ENCODE results near the gene SPNS3.

Gene SPNS3

DNA sequence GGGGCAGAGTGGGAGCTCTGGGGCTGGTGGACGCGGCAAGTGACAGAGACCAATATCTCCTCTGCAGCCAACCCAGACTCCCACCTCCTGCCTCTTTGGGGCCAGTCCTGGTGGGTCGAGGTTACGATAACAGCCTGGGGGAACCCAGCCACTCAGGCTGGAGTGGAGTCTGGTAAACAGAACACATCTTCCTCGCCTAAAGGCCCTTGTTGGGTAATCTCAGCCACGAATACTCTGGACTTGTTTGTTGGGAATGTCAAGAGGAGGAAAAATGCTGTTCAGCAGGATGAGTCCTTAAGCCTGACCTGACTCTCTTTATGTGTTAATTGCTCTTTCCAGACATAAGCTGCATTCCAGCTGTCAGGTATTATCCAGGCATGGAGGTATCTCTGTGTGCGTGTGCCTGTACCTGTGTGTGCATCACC, 56.9 kb downstream of the SPNS3 start:
- DNase-seq, result no peak

DNA sequence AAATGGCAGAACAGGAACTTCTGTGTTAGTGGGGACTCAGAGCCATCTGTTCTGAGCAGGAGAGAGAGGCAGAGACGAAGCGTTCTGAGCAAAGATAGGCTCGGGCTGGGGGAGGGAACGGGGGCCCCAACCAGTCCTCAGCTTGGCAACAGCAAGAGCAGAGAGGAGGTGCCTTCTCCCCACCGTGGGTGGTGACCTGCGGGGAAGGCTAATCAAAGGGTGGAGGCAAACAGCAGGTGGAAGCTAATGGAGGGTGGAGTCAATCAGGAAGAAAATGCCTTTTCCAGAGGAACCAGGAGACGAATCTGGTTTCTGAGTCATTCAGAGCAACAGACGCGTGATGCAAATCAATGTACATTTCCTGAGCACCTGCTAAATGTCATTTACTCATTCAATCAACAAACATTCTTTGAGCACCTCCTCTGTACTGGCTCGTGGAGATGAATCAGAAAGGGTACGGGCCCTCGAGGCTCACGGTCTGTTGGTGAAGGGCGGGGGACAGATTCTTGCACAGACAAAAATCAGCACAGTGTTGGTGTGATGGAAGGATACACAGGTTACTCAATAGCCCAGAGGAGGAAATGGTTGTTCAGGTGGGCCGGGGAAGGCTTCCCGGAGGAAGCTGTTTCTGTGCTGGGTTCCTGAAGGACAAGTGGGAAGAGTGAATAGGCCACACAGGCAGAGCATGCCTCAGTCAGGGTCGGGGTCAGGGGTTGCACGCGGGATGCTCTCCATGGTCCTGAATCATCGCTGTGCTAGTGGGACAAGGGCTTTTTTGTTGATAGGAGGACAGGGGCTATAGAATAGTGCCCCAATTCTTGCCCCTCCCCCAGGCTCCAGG, 59.2 kb downstream of the SPNS3 start:
- no peak for DNase-seq

DNA sequence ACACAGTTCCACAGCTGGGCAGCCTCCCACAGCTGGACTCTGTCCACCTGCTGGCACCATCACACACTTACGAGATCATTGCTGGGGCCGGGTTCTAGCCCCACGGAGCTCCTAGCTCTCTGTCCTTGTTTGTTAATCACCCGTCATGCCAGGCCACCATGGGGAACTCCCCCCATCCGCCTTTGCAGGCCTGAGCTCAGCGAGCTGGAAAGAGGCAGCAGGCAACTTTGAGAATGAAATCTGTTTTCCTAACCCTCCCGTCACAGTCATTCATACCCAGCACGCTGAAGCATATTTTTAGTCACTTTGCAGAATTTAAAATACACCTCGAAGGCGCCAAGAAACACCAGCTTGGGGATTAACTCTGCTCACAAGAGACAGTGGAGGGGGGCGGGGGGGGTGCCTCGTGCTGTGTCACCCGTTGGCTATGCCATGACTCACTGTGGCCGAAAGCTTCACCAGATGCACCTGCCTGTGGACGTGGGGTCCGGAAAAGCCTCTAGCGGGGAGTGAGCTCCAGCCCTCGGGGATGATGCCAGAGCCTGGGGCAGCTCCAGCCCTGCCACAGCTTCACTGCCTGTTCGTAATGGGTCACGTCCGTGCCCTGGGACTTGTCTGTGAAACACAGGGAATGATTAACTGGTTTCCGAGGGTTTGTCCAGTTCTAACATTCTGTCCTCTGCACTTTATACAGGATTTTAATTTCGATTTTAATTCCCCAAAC, 63.5 kb downstream of the SPNS3 start:
- DNase-seq, result no peak

DNA sequence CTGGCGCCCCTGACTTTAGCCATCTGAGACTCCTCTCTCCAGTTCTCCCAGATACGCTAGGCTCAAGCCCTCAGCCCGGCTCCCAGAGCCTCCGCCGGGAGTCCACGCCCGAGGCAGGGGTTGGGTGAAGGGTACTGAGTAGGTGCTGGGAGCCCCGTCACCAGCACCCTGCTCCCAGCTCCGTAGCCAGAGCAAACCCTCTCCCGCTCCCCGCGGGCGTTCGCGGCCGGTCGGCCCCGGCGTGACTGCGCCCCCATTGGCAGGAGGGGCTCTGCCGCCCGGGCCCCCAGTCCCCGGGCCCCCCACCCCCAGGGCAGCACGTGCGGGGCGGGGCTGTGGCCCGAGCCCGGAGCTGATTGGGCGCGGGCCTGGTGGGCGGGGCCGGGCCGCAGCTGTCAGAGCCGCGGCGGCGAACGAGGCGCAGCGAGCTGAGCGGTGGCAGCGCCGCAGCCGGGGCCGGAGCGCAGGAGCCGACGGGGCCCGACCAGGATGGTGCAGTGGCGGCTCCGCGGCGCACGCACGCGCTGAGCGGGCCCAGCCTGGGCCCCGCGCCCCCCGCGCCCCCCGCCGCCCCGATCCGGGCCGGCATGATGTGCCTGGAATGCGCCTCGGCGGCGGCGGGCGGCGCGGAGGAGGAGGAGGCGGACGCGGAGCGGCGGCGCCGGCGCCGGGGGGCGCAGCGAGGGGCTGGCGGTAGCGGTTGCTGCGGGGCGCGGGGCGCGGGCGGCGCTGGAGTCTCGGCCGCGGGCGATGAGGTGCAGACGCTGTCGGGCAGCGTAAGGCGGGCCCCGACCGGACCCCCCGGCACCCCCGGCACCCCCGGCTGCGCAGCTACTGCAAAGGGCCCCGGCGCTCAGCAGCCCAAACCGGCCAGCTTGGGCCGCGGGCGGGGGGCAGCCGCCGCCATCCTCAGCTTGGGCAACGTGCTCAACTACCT, 65.0 kb downstream of the SPNS3 start, which contains the start of gene SPNS2:
SPNS2 (plus strand) TSS at position 421 of the 937 bp plus-strand sequence; CDS start at position 588, 167 bp downstream.
- DNase-seq, result peak; percentile 64 to 72

DNA sequence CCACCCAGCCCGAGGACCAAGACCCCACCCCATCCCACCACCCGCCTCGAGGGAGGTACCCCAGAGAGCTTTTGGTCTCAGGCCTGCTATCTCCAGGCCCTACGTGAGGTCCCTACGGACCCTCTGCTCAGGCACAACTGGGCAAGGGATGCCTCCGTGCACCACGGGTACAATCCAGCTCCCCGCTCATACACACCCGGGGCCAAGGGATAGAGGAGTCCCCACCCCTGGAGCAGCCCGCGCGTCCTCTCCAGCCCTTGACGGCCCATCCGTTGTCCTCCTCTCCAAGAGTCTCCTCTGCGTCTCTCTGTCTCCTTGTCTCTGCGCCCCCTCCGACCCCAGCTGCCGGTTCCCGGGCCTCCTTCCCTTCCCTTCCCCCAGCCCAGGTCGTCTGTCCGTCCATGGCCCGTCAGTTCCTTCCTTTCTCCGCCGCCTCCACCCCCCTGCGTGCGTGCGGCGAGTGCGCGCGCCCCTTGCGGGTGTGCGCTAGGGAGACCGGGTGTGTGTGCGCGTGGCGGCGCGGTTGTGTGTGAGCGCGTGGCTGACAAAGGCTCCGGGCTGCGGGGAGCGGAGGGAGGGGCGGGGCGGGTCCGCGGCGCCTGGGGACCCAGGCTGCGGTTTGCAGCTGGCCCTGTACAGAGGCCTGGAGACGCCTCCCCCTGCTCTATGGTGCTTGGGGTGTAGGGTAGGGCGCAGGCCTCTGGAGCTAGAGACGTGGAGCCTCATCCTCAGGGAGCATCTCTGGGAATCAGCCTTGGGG, 65.9 kb downstream of the SPNS3 start:
- peak; percentile 16 to 32 for DNase-seq

DNA sequence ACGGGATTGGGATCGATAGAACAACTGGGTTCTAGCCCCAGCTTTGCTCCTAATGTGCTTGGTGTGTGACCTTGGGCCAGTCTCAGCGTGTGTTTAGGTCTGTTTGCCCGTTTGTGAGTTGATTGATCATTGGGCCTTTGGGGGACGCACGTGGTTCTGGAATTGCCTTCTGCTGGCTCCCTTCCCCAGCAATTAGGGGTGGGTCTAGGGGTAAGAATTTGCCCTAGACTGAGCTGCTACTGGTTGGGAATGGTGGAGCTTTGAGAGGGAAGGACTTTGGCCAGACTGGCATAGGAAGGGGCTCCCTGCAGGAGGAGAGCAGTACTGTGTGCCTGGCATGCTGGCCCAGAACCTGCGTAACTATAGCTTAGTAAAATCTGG, 66.4 kb downstream of the SPNS3 start:
- DNase-seq, result no peak

DNA sequence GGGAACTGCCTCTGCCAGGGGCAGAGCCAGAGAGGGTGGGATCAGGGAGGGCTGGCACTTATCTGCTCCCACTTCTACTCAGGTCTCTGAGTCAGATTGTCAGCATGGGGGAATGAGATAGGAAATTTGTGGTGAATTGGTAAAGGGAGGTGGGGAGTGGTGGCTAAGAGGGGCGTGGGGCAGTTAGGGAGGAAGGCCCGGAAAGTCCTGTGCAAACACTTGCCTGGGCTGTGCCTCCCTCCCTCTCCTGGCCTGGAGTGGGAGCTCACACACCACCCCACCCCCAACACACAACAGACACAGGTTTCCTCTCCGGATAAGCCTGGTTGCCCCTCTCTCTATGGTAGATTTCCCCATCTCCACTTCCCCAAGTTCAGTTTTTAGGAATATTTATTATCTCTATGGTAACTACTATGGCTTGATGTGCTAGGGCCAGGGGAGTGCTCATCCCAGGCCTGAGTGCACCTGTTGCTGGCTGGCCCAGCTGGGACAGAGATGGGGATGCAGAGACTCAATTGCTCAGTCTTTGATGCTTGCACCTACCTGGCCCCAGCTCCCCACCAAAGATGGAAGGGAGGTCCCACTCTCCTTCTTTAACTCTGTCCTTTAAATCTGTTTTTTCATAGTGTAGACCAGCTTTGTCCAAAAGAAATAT, 67.7 kb downstream of the SPNS3 start:
- no peak for DNase-seq

DNA sequence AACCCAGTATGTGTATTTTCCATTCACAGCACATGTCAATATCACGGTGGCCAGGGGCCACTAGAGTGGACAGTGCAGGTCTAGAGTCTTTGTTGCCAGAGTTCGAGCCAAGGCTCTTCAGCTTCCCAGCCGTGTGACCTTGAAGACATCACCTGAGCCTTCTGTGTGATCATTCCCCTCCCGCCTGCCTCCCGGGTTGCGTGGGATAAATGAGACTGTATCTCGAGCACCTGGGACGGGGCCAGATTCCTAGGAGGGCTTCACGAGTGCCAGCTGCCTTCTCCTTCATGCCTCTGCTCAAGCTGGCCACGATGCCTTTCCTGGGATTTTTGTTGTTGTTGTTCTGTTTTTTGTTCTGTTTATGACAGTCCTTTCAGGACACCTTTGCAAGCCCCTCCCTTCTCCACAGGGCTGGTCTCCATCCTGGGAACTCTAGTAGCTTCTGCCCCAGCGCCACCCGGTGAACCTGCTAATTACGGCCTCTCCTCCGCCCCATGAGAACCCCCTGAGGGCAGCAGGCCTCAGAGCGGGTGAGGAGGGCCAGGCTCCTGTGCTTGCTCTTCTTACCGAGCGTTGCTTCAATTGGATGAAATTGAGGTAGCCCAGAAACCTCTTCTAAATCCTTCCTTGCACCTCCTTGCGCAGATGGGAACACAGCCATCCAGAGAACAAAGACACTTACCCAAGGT, 68.9 kb downstream of the SPNS3 start:
- no peak for DNase-seq

DNA sequence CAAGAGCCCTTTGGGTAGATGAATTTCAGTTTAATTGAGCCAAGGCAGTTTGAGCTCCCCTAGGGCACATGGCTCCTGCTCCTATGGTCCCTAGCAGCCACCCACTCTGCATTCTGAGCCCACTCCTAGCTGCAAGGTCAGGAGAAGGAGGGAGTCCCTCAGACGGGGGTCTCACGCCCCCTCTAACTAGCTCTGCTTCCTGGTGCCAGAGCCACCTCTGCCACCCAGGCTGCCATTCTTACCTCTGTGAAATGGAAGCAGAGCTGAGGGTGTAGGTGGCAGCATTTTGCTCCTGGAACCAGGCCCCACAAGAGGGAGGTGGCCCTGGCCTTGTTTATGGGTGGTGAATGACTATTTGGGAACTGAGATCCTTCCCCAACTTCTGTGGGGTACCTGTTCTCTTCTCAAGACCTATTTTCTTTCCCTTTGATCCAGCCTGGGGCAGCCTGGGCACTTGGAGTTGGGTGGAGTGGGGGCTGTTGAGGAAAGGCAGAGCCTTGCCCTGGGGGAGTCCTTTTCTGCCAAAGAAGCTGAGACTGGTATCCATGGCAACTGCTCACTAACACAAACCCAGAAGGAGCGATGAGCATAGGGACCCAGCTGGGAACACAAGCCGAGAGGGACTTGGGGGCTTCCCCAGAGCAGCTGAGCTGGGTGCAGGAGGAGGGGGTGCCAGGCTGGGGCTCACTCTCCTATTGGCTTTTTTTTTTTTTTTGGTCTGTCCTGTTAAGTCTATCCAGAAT, 69.7 kb downstream of the SPNS3 start:
- DNase-seq, result no peak

DNA sequence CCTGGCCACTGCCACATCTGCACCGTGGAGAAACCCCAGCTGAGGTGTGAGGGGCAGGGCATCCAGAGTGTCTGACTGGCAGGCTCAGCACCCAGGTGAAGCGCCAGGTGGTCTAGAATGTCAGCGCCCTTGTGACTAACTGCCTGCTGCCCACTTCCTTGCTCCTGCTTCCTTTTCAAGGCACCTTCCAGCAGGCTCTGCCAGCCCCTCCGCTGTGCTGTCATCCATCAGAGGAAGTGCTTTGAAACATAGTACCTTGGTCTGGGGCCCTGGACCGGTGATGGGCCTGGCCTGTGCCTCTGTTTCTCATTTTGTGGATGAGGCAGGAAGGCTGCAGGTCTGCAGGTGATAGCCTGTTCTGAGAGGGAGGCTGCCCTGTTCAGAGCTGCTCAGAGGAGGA, 70.4 kb downstream of the SPNS3 start:
- no peak for DNase-seq

DNA sequence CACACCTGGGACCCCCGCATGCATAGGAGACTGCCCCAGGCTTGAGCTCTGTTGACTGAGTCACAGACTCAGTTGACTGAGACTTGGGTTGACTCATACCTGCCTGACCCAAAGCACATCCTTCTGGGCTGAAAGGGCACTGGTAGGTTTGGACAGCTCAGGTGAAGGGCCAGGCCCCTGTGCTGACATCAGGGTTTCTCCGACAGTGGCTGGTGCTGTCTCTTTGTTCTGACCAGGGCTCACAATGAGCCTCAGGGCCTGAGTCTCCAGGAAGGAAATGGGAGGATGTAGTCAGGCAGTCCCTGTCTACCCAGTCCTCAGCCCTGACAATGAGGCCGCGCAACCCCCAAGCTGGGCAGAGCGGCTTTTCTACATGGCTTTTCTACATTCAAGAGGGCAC, 71.4 kb downstream of the SPNS3 start:
- DNase-seq, result no peak

DNA sequence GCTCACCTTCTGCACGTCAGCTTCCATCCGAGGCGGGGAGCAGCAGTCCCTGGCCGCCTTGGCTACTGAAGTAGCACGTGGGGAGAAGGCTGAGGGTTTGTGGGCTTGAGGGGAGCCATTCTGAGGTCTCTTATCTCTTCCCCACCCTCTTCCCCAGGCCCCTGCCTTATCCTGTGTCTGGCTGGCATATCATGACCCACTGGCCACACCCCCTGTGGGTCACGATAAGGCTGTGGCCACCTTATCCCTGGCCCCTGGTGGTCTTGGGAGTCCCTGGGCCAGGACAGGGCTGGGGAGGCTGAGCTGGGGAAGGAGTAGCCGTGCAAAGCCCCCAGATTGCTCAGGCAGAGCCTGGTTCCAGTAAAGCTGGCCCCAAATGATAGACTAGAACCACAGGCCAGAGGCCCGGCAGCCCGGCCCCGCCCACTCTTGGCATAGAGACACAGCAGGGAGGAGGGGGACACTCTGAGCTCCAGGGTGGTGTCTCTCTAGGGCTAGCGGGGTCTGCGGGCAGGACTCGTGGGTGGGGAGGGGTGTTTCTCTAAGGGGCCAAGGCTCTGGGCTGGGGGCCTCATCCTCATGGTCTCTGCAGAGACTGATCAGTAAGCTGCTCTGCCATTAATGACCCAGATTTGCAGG, 72.6 kb downstream of the SPNS3 start:
- no peak for DNase-seq

DNA sequence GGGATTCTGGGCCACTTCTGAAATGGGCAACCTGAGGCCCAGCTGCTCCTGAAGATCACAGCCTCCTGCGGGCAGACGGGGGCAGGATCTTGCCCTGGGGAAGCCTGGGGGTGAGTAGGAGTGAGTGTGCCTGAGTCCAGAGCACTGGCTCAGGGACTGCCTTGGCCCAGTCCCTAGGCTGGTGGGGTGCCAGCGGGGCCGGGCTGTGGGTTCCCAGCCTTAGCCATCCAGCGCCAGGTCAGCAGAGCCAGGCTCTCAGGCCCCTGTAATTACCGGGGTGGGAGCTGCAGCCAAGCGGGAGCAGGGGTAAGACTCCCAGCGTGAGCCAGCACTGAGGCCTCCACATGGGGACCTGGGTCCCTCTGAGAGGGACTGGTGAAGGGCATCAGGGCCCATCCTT, 73.2 kb downstream of the SPNS3 start:
- no peak for DNase-seq

DNA sequence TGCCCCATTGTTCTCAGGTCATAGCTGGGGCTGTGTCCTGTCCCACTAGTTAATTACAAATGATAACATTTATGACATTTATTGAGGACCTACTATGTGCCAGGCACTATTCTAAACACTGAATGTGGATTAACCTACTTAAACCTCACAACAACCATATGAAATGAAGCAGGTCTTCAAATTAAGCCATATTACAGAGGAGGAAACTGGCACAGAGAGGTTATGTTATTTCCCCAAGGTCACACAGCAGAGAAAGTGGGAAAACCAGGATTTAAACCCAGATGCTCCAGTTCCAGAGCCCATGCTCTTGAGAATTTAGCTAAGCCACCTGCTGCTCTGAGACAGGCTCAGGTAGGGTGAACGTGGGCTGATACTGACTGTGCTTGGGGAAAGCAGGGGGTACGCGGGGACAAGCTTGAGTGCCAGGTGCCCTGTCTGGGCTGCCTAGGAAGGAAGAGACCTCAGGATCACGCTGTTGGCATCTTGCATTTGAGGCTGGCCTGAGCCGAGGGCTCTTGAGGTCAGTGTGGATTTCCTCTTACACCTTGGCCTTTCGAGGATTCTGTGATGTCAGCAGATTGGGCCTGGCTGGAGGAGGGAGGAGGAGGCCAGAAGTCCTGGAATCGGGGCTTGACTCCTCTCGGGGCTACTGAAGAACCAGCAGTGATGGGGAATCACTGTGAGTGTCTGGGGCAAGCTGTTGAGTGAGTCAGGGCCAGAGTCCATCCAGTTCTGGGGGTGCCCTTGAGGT, 73.8 kb downstream of the SPNS3 start:
- DNase-seq, result no peak

DNA sequence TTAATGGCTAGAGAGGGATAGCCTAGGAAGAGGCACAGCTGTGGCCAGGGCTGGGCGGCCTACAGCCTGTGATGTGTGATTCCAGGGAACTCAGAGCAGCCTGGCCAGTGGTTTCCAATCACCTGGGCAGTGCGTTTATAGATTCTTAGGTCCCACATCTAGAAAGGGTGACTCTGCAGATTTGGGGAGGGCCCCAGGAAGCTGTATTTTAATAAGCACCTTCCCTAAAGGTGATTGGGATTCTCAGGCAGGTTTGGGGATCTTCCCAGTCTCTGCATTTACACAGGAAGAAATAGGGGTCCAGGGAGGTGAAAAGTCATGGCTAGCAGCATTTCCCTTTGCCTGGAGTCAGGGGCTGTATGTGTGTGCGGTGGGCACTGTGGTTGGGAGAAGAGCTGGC, 74.5 kb downstream of the SPNS3 start:
- DNase-seq, result no peak

DNA sequence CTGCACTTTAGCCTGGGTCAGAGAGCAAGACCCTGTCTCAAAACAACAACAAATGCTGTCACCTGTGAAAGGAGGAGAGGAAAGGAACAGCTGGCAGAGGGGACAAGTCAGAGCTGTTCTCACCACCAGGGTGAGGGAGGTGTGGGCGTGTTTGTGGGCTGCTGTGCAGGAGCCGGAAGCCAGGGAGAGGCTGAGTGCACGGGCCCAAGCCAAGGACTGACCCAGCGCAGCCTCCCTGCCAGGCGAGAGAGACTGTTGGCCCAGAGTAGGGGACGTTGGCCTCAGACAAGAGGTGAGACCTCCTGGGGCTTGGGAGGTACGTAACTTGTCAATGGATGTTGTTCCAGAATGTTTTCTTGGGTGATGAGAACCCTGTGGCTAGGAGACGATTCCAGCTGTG, 75.7 kb downstream of the SPNS3 start:
- no peak for DNase-seq

DNA sequence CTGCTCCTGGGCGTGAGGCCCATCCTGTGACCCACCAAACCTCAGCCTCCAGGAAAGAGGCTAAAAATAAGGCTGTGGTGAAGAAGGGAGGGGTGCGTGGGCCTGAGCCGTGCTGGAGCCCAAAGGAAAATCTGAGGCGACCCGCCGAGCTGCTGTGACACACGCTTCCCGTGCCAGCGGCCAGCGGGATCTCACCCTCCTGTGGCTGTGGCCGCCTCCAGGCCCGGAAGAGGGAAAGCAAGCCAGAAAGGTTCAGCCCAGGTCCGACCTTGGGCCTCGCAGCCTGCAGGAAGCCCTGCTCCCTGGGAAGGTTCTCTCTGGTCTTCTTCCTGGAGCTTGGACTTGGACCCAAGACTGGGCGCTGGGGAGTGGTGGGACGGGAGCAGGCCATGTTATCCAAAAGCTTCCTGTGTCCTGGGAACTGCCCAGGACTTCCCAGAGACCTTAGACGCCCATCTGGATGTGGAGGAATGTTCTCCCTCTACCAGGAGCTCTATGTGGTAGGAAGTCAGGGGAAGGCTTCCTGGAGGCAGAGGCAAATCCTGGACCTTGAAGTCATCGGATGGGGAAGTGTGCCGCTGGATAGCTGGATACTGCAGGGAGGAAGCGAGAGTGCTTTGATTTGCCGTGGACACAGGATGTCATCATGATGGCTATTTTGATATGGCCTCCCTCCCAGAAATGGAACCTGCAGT, 76.3 kb downstream of the SPNS3 start:
- DNase-seq, result no peak

DNA sequence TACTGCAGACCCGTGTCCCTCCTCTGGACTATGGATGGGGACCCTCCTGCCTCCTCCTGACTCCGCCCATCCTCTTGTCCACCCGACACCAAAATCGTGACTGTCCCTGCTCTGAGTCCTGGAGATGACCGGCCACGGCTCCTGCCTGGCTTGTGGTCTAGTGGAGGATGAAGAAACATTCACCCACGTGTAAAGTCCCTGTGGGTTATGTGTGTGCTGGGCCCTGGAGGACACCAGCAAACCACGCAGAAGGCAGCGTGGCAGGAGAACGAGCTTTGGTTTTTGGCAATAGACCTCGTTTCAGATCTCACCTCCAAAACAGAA, 76.8 kb downstream of the SPNS3 start:
- no peak for DNase-seq

All from CD4-positive, alpha-beta T cell treated with Interleukin-4 for 1 hour (primary cell).